Hematopoietic multipotent progenitor cell (in vitro differentiated cells): ENCODE results near the gene NTNG2. TPM values are rescaled to one million over a fixed set of nuclear protein-coding genes. Genes with fewer than 3 reads are reported as not detected.

Experiments used
- DNase-seq, 3 donors: peaks; one replicate each; pipeline ENCODE4 v3.0.0-alpha.2; 2011 to 2015; ENCODE audit warnings: low read depth in 2 of 3, low spot score in 2 of 3
- total RNA-seq: library from RNA; depleted of rRNA; stranded (reverse); fragments of >200 nt; gene quantifications from one replicate; pipeline ENCODE4 v1.2.3, GENCODE V29; 2012

Gene NTNG2
- total RNA-seq, 1 donor: 22.1 TPM

GRCh38 chr9:132197856-132198550 lies 36.1 kb downstream of the NTNG2 start:
- DNase-seq: no peak

GRCh38 chr9:132199056-132199455 lies 37.2 kb downstream of the NTNG2 start:
- no peak for DNase-seq

GRCh38 chr9:132200706-132201105 lies 38.8 kb downstream of the NTNG2 start:
- no peak for DNase-seq

- no peak for DNase-seq
Measured at GRCh38 chr9:132201139-132201538, 39.3 kb downstream of the NTNG2 start.

GRCh38 chr9:132201780-132202703 lies 40.2 kb downstream of the NTNG2 start:
- DNase-seq: no peak

- DNase-seq: no peak
Measured at GRCh38 chr9:132204883-132205282, 43.0 kb downstream of the NTNG2 start.

GRCh38 chr9:132207215-132207614 lies 45.4 kb downstream of the NTNG2 start:
- no peak for DNase-seq

- DNase-seq: no peak
Measured at GRCh38 chr9:132207839-132208615, 46.2 kb downstream of the NTNG2 start.

- DNase-seq: no peak
Measured at GRCh38 chr9:132209228-132209627, 47.4 kb downstream of the NTNG2 start.

- no peak for DNase-seq
Measured at GRCh38 chr9:132210472-132211145, 48.8 kb downstream of the NTNG2 start.

GRCh38 chr9:132211570-132211969 lies 49.7 kb downstream of the NTNG2 start:
- DNase-seq: no peak

- DNase-seq: no peak
Measured at GRCh38 chr9:132214027-132214622, 52.3 kb downstream of the NTNG2 start.

GRCh38 chr9:132216861-132217619 lies 55.2 kb downstream of the NTNG2 start:
- DNase-seq: no peak

GRCh38 chr9:132218208-132218607 lies 56.4 kb downstream of the NTNG2 start:
- DNase-seq: no peak

- DNase-seq: no peak
Measured at GRCh38 chr9:132221941-132222340, 60.1 kb downstream of the NTNG2 start.

- no peak for DNase-seq
Measured at GRCh38 chr9:132224645-132225044, 62.8 kb downstream of the NTNG2 start.

GRCh38 chr9:132226571-132227430 lies 64.9 kb downstream of the NTNG2 start:
- no peak for DNase-seq

- no peak for DNase-seq
Measured at GRCh38 chr9:132228062-132228461, 66.2 kb downstream of the NTNG2 start.

GRCh38 chr9:132230605-132231004 lies 68.7 kb downstream of the NTNG2 start:
- no peak for DNase-seq
